ENCODE measurements around the gene ZBTB46. TPM values are rescaled to one million over a fixed set of nuclear protein-coding genes. Genes with fewer than 3 reads are reported as not detected.

The ZBTB46 gene
- total RNA-seq, 1 experiment from 2014 or later: 10.7 TPM

DNA sequence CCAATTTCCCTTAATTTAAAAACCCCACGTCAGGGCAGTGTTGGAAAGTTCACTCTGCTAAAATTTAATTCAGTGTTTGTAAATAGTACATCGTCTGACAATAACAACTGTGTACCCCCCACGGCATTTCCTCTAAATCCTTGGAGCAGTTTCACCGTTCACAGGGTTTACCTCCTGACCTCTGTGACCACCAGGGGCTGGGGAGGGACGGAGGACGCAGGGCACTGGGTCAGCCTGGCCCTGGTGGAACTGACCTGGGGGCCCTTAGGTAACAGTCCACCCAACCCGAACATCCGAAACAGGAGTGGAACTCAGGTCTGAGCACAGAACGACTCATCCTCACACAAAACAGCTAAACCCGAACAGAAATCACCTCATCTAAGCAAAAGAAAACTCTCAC lies 2.1 kb downstream of the ZBTB46 start:
- 0 out of 2 replicates have a peak, but pooled peaks cover 3% of the 10 kb centered on the region for H3K79me2 ChIP-seq (ENCODE audit: insufficient read depth, low read length)
- H3K27ac ChIP-seq (ENCODE audit: low read depth, low read length): no peak overlapping the region
- H3K36me3 ChIP-seq (ENCODE audit: control insufficient read depth in 1 of 2, insufficient read depth in 2 of 2, low read length in 2 of 2): no peaks in the 10 kb centered on the region
- DNase-seq (ENCODE audit: low read depth, low spot score) (no peak), ATAC-seq (no peak)
- no peaks in the 10 kb centered on the region for H3K9me3 ChIP-seq (ENCODE audit: control insufficient read depth in 1 of 2, insufficient read depth in 1 of 2, low read depth in 1 of 2, low read length in 2 of 2)
- no peaks in the 10 kb centered on the region for H4K20me1 ChIP-seq (ENCODE audit: insufficient read depth)
- no TSS peak for BruUV-seq (replicated peaks)
- POLR2A ChIA-PET: no interaction called here
- no peak overlapping the region for H3K4me2 ChIP-seq (ENCODE audit: low read length)
- intact Hi-C loops (cut with micrococcal nuclease): no loop called here
- no peak overlapping the region for H3K4me3 ChIP-seq (replicated peaks in 1 of 2; ENCODE audit: low read depth in 1 of 2, low read length in 2 of 2)
- RAD21 ChIA-PET (ENCODE audit: low non-redundant PET in 1 of 2, low total read pairs in 2 of 2, uncharacterized antibody in 2 of 2, unreplicated experiment in 2 of 2): no interaction called here
- H3K9me2 ChIP-seq (ENCODE audit: insufficient read depth): no peaks in the 10 kb centered on the region
- H3K9ac ChIP-seq (ENCODE audit: low read length): no peak overlapping the region
- CTCF ChIA-PET: no interaction called here
- TF ChIP-seq SIN3A (IDR thresholded peaks at IDR 0.05; ENCODE audit: low read depth): no peak
- TF ChIP-seq EGR1 (IDR thresholded peaks at IDR 0.05; ENCODE audit: low read depth): no peak
- no peak for TF ChIP-seq REST (IDR thresholded peaks at IDR 0.05; ENCODE audit: low read depth)
- no peak for TF ChIP-seq CEBPB (IDR thresholded peaks at IDR 0.05; ENCODE audit: low read depth)
- TF ChIP-seq, protein P1, sequence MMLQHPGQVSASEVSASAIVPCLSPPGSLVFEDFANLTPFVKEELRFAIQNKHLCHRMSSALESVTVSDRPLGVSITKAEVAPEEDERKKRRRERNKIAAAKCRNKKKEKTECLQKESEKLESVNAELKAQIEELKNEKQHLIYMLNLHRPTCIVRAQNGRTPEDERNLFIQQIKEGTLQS (IDR thresholded peaks at IDR 0.05): no peak
- TF ChIP-seq POLR2A (IDR thresholded peaks at IDR 0.05; ENCODE audit: borderline replicate concordance, extremely low read depth, insufficient read depth, insufficient read length): no peak
- no peak for TF ChIP-seq YY1 (IDR thresholded peaks at IDR 0.05; ENCODE audit: extremely low read depth, insufficient replicate concordance, low read depth, low read length)
- no peak for TF ChIP-seq SP1 (IDR thresholded peaks at IDR 0.05; ENCODE audit: low read depth)
- no peak for TF ChIP-seq JUND (IDR thresholded peaks at IDR 0.05)
- peaks cover 4 to 31% of the 10 kb centered on the region in 2 experiments for H3K4me1 ChIP-seq (ENCODE audit: control insufficient read depth in 1 of 2, insufficient read depth in 2 of 2, low read length in 2 of 2)
- no peak overlapping the region for H2AFZ ChIP-seq (ENCODE audit: low read depth, low read length, poor library complexity, severe bottlenecking)
- no peaks in the 10 kb centered on the region for H3K27me3 ChIP-seq (ENCODE audit: insufficient read depth, low read length)

Data from HCT116 (cell line).